IgD-negative memory B cell (primary cell): ENCODE data around the gene MYCN. TPM values are rescaled to one million over a fixed set of nuclear protein-coding genes. Genes with fewer than 3 reads are reported as not detected.
"Not testable (repeated sequence)": the region's sequence is repeated elsewhere in the genome, so short reads cannot be mapped to it uniquely, and the experiment has no call there.

Source experiments
- H3K27ac Mint-ChIP-seq, 3 donors: one replicate each; pipeline ENCODE4 v1.8.0; 2020 to 2022; ENCODE audit warnings: mild to moderate bottlenecking in 3 of 3, mixed read lengths in 3 of 3, moderate library complexity in 1 of 3
- H3K27me3 Mint-ChIP-seq: one replicate; pipeline ENCODE4 v1.8.0; 2021; ENCODE audit warnings: mixed read lengths
- H3K36me3 Mint-ChIP-seq: one replicate; pipeline ENCODE4 v1.8.0; 2020; ENCODE audit warnings: mild to moderate bottlenecking, mixed read lengths
- H3K4me1 Mint-ChIP-seq, 3 donors: one replicate each; pipeline ENCODE4 v1.8.0; 2020 to 2022; ENCODE audit warnings: mixed read lengths in 3 of 3, mild to moderate bottlenecking in 1 of 3
- H3K4me3 Mint-ChIP-seq, 4 donors: one replicate each; pipeline ENCODE4 v1.8.0; 2020 to 2022; ENCODE audit warnings: mild to moderate bottlenecking in 4 of 4, mixed read lengths in 4 of 4, moderate library complexity in 3 of 4
- H3K9me3 Mint-ChIP-seq, 3 donors: one replicate each; pipeline ENCODE4 v1.8.0; 2020 to 2021; ENCODE audit warnings: mixed read lengths in 3 of 3, mild to moderate bottlenecking in 1 of 3
- polyA plus RNA-seq: library from polyadenylated mRNA; unstranded; fragments of 300-500 nt; fragmentation: Illumina TruSeq; gene quantifications from one replicate; pipeline ENCODE4 v1.2.3, GENCODE V29; 2021

The MYCN gene
- polyA plus RNA-seq, 1 donor from 2014 or later = not detected

- Mint-ChIP-seq H3K27me3 (peaks cover 66% of the 10 kb centered on the region), H3K4me3 (peak overlapping the region in 2 of 4 donors; percentile 26 to 74), H3K9me3 (no peaks in the 10 kb centered on the region), H3K36me3 (no peaks in the 10 kb centered on the region), H3K27ac (no peak overlapping the region), H3K4me1 (peaks cover 0 to 8% (median 3%) of the 10 kb centered on the region in 3 donors)
These were observed 2.5 kb downstream of the MYCN start for GRCh38 chr2:15942711-15943345.

DNA sequence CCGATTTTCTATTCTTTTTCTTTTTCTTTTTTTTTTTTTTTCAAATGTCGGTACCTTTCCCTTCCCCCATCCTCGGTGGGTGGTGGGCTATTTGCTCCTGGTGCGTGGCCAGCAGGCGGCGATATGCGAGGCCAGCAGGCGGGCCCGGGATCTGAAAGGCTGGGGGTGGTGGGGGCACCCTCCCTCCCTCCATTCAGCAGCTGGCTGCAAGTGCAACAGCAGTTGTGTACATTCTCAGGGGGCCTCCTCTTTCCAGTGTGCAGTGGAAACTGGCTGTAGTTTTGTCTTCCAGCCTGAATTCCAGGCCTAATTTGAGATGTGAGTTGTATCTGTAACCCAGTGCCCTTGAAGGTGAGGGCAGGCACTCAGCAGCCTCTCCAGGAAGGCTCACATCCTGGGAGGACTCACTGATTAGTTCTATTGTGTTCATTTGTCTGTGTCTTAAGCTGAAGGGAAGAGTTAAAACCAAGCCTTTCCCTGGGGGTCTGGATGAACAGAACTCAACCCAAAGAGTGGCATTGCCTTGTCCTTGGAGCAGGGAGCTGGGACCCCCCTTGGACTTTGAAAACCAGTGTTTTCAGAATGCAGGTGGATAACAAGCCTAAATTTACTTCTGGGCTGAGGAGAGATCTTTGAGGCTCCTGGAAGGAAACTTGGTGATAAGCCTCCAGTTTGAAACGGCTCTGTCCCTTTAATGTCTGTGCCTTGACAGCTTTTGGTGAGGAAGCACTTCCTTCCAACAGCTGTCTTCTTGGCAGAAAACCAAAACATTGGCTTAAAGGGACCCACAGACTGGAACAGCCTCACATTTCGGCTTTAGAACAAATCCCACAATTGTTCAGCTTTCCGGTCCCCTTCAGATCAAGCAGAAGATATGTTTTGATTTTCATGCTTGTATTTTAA is 3.3 kb downstream of the MYCN start:
- Mint-ChIP-seq H3K9me3 (no peaks in the 10 kb centered on the region), H3K27ac (no peak overlapping the region), H3K4me1 (peaks cover 0 to 8% (median 3%) of the 10 kb centered on the region in 3 donors), H3K36me3 (no peaks in the 10 kb centered on the region), H3K27me3 (peaks cover 64% of the 10 kb centered on the region), H3K4me3 (peak overlapping the region in 2 of 4 donors; percentile 26 to 35)

DNA sequence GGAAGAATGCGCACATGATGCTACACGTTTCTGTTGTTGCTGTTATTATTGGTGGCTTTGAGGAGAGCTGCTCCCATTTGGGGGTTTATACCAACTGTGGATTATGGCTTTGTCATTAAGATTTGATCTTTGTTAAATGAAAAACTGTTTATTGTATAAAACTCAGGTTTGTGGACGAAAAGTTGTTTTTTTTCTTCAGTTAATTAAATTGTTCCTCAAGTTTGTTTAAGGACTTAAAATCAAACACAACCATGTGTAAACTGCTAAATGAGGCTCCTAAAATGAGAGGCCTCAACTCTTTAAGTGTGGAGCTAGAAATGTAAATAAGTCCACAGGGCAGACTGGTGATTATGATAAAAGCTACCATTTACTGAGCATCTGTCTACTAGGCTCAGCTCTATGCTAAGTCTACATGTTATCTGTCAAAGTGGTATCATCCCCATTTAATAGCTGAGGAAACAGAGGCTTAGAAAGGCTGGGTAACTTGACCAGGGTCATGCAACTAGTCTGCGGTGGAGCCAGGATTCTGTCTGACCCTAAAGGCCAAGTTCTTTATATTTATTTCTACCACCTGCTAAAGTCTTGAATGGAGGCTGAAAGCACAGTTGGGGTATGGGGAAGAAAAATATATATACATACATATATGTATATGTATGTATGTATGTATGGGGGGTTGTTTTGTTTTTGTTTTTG is 4.1 kb downstream of the MYCN start:
- Mint-ChIP-seq H3K27ac (no peak overlapping the region), H3K4me3 (no peak overlapping the region), H3K36me3 (no peaks in the 10 kb centered on the region), H3K27me3 (peaks cover 61% of the 10 kb centered on the region), H3K4me1 (peaks cover 0 to 8% (median 3%) of the 10 kb centered on the region in 3 donors), H3K9me3 (no peaks in the 10 kb centered on the region)

DNA sequence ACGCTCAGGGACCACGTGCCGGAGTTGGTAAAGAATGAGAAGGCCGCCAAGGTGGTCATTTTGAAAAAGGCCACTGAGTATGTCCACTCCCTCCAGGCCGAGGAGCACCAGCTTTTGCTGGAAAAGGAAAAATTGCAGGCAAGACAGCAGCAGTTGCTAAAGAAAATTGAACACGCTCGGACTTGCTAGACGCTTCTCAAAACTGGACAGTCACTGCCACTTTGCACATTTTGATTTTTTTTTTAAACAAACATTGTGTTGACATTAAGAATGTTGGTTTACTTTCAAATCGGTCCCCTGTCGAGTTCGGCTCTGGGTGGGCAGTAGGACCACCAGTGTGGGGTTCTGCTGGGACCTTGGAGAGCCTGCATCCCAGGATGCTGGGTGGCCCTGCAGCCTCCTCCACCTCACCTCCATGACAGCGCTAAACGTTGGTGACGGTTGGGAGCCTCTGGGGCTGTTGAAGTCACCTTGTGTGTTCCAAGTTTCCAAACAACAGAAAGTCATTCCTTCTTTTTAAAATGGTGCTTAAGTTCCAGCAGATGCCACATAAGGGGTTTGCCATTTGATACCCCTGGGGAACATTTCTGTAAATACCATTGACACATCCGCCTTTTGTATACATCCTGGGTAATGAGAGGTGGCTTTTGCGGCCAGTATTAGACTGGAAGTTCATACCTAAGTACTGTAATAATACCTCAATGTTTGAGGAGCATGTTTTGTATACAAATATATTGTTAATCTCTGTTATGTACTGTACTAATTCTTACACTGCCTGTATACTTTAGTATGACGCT is 5.8 kb downstream of the MYCN start:
- Mint-ChIP-seq H3K27me3 (peaks cover 51% of the 10 kb centered on the region), H3K36me3 (no peaks in the 10 kb centered on the region), H3K27ac (no peak overlapping the region), H3K4me1 (peaks cover 0 to 6% (median 0%) of the 10 kb centered on the region in 3 donors), H3K4me3 (peak overlapping the region in 1 of 4 donors; percentile 17), H3K9me3 (peaks cover 0 to 2% (median 0%) of the 10 kb centered on the region in 3 donors)

DNA sequence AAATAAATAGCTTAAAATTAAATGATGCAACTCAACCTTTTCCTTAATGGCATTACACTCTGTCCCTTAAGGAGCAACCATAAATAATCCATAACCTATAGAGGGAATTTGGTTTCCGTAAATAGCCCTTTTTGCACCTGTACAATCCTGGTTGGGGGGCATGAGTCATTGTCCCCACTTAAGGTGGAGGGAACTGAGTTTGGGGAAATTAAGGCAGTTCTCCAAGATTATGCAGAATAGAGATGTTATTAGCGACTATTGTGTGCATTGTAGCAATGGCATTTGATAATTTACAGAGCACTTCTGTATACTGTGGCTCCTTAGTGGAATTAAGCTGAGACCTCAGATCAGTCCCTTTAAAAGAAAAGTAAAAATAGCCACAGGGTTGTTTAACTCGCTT is 6.6 kb downstream of the MYCN start:
- H3K4me1 Mint-ChIP-seq = peaks cover 0 to 3% (median 0%) of the 10 kb centered on the region in 3 donors
- no peak overlapping the region for H3K27ac Mint-ChIP-seq
- no peak overlapping the region for H3K4me3 Mint-ChIP-seq
- H3K9me3 Mint-ChIP-seq = peaks cover 0 to 2% (median 0%) of the 10 kb centered on the region in 3 donors
- peaks cover 44% of the 10 kb centered on the region for H3K27me3 Mint-ChIP-seq
- no peaks in the 10 kb centered on the region for H3K36me3 Mint-ChIP-seq

- Mint-ChIP-seq H3K27me3 (peaks cover 43% of the 10 kb centered on the region), H3K4me3 (no peak overlapping the region), H3K9me3 (peaks cover 0 to 2% (median 0%) of the 10 kb centered on the region in 3 donors)
These were observed 7.1 kb downstream of the MYCN start for GRCh38 chr2:15947431-15947830.

DNA sequence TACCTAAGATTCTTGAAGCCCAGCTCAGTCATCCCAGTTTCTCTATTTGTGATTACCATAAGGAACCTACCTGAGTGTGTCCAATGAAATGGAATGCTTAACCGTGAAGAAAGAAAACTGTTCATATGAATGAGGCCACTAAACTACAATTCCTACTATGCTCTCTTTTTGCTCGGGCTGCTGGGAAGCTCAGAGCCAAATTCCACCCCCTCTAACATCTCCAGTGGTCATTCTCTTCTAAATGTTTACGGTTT is 8.3 kb downstream of the MYCN start:
- no peak overlapping the region for H3K27ac Mint-ChIP-seq
- peaks cover 33% of the 10 kb centered on the region for H3K27me3 Mint-ChIP-seq
- peaks cover 0 to 2% (median 0%) of the 10 kb centered on the region in 3 donors for H3K9me3 Mint-ChIP-seq
- peaks cover 0 to under 1% (median 0%) of the 10 kb centered on the region in 3 donors for H3K4me1 Mint-ChIP-seq
- no peaks in the 10 kb centered on the region for H3K36me3 Mint-ChIP-seq
- no peak overlapping the region for H3K4me3 Mint-ChIP-seq

More at GRCh38 chr2:15947431-15947830, 7.1 kb downstream of the MYCN start:
- H3K27ac Mint-ChIP-seq = no peak overlapping the region
- H3K36me3 Mint-ChIP-seq = no peaks in the 10 kb centered on the region
- peaks cover 0 to 3% (median 0%) of the 10 kb centered on the region in 3 donors for H3K4me1 Mint-ChIP-seq

DNA sequence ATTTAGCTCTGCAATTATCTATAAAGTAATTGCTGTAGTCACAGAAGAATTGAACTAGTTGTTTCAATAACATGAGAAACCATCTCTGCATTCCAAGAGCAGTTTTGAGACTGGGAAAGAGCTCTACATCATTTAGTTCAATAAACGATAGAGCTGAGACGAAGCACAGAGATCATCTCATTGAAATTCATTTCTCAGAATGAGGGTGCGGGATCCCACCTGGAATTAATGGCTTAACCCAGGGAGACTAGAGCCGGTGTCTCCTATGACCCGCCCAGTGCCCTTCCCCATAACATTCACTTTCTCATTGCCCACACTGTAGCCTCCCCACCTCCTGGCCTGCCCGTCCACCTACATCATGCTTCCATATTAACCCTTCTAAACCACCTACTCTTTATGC is 8.8 kb downstream of the MYCN start:
- H3K4me1 Mint-ChIP-seq = no peaks in the 10 kb centered on the region
- no peak overlapping the region for H3K27ac Mint-ChIP-seq
- peaks cover 0 to 2% (median 0%) of the 10 kb centered on the region in 3 donors for H3K9me3 Mint-ChIP-seq
- H3K4me3 Mint-ChIP-seq = no peak overlapping the region
- H3K36me3 Mint-ChIP-seq = no peaks in the 10 kb centered on the region
- peaks cover 29% of the 10 kb centered on the region for H3K27me3 Mint-ChIP-seq

DNA sequence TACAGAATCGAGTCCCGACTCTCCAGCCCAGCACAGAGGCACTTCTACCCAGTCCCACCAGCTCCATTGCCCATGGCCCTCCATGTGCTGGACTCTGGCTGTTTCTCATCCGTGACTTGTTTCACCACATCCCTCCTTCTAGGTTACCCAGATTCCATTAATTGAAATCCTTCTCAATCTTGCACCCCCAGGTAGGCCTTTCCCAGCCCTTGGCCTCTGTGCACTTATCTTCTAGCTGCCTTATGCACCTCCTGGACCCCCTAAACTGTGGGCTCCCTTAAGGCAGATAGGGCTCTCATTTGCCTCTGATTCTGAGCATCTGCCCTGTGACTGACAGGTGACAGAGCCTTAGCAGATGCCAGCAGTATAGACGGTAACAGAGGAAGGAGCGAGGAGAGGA is 9.2 kb downstream of the MYCN start:
- no peaks in the 10 kb centered on the region for H3K36me3 Mint-ChIP-seq
- peaks cover 0 to 2% (median 0%) of the 10 kb centered on the region in 3 donors for H3K9me3 Mint-ChIP-seq
- H3K27me3 Mint-ChIP-seq = peaks cover 27% of the 10 kb centered on the region
- H3K4me3 Mint-ChIP-seq = no peak overlapping the region
- no peak overlapping the region for H3K27ac Mint-ChIP-seq
- H3K4me1 Mint-ChIP-seq = no peaks in the 10 kb centered on the region

DNA sequence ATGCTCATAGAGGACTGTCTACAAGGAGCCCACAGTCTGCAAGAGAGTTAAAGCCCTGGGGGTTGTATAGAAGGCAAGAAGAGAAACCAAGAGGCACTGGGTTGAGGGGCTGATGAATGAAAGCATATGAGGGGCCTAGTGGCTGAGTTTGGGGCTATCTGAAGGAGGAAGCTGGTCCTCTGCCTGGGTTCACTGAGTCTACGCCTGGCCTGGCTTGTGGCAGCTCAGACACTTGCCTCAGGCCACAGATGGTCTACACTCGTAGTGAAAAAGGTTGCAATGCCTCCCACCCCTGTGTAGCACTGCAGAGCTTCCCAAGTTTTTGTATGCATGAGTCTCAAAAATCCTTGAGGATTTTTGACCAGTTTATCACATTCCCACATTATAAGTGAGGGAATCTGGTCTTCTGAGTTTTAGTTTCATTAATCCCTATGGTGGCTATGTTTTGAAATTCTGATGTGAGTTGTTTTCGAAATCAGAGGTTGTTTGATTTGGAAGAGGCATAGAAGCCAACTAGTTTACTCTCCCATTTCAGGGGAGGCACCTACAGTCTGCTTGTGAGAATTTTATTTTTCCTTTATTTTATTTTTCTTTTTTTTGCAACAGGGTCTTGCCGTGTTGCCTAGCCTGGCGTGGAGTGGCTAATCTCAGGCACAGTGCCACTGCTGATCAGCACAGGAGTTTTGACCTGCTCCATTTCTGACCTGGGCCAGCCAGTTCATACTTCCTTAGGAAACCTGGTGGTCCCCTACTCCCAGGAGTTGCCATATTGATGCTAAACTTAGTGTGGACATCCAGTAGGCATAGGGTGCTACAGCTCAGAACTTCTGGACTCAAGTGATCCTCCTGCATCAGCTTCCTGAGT is 10.0 kb downstream of the MYCN start:
- H3K9me3 Mint-ChIP-seq = peaks cover 0 to 2% (median 0%) of the 10 kb centered on the region in 3 donors
- H3K36me3 Mint-ChIP-seq = no peaks in the 10 kb centered on the region
- H3K27ac Mint-ChIP-seq = no peak overlapping the region
- no peaks in the 10 kb centered on the region for H3K4me1 Mint-ChIP-seq
- H3K27me3 Mint-ChIP-seq = peaks cover 22% of the 10 kb centered on the region
- H3K4me3 Mint-ChIP-seq = no peak overlapping the region

GRCh38 chr2:15951936-15952335 is 11.6 kb downstream of the MYCN start:
- H3K4me3 Mint-ChIP-seq, H3K36me3 Mint-ChIP-seq, H3K27ac Mint-ChIP-seq, H3K9me3 Mint-ChIP-seq, H3K4me1 Mint-ChIP-seq: not testable (repeated sequence)
- H3K27me3 Mint-ChIP-seq = peaks cover 12% of the 10 kb centered on the region

DNA sequence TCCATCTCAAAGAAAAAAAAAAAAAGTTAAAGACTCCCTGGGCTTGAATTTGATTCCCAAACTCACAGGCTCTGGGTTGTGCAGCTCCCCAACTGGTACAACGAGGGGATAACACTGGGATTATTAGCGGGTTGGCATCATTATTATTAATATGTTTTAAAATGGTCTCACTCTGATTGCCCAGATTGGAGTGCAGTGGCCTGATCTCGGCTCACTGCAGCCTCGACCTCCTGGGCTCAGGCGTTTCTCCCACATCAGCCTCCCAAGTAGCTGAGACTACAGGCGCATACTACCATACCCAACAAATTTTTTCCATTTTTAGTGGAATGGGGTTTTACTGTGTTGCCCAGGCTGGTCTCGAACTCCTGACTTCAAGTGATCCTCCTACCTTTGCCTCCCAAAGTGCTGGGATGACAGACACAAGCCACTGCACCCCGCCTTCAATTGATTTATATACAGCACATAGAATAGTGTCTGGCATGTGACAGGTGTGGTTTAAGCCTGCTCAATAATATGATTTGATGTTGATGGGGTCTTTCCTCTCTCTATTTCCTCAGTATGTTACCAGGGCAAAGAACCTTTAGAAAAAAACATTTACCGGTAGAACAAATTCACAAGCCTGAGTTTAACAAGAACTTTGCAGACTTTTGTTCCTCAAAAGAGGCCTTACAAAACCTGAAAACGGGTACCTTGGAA is 12.2 kb downstream of the MYCN start:
- no peak overlapping the region for H3K4me3 Mint-ChIP-seq
- peaks cover 0 to 2% (median 0%) of the 10 kb centered on the region in 3 donors for H3K9me3 Mint-ChIP-seq
- no peaks in the 10 kb centered on the region for H3K4me1 Mint-ChIP-seq
- no peaks in the 10 kb centered on the region for H3K36me3 Mint-ChIP-seq
- no peak overlapping the region for H3K27ac Mint-ChIP-seq
- H3K27me3 Mint-ChIP-seq = peaks cover 8% of the 10 kb centered on the region

DNA sequence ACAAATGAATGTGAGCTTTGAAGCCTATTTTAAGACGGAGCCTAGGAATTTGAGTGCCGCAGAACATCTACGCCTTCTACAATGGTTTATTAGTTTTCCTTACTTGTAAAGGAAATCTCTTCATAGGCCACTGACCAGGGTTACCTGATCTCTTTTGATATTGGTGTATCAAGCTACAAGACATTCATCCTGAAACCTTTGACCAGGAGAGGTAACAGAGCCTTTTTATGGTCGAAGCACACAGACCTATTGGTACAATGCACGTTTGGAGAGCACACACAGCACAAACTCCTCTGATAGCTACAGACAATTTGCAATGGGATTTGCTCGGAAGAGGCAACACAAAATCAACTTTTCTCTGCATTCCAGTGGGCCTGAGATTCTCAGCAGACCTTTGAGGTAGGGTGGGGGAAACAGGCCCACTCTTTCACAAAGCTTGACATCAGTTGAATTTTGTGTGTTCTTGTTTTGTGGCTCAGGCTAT is 12.8 kb downstream of the MYCN start:
- no peaks in the 10 kb centered on the region for H3K4me1 Mint-ChIP-seq
- H3K9me3 Mint-ChIP-seq = peaks cover 0 to 2% (median 0%) of the 10 kb centered on the region in 3 donors
- no peak overlapping the region for H3K4me3 Mint-ChIP-seq
- H3K27ac Mint-ChIP-seq = no peak overlapping the region
- no peaks in the 10 kb centered on the region for H3K36me3 Mint-ChIP-seq
- peaks cover 8% of the 10 kb centered on the region for H3K27me3 Mint-ChIP-seq
